SK-N-MC (cell line): ENCODE data around the gene SEMA5A.

Source experiments
- DNase-seq: peaks from one replicate; pipeline ENCODE4 v3.0.0-alpha.2; 2011; ENCODE audit warnings: low read depth, low spot score
- H3K27ac ChIP-seq: fragments of 200-600 bp; sonication (generic); 2 replicates; pipeline ENCODE4 v1.5.1; 2016; ENCODE audit warnings: mixed run types
- H3K36me3 ChIP-seq: fragments of 200-600 bp; sonication (generic); 2 replicates; pipeline ENCODE4 v1.6.1; 2017; ENCODE audit warnings: antibody characterized with exemption, low read length, mixed read lengths; ENCODE audit not compliant: insufficient read depth
- H3K4me3 ChIP-seq: fragments of 200-600 bp; sonication (generic); 2 replicates; pipeline ENCODE4 v1.5.1; 2016
- H3K9ac ChIP-seq: fragments of 200-600 bp; sonication (generic); 2 replicates; pipeline ENCODE4 v1.8.0; 2017; ENCODE audit warnings: mixed run types, mixed read lengths; ENCODE audit not compliant: insufficient read length
- H3K9me3 ChIP-seq: fragments of 200-600 bp; sonication (generic); 2 replicates; pipeline ENCODE4 v1.6.1; 2017; ENCODE audit warnings: low read depth, mild to moderate bottlenecking, antibody characterized with exemption, low read length, moderate library complexity, mixed read lengths
- EZH2 ChIP-seq: fragments of 200-600 bp; sonication (generic); IDR thresholded peaks from one replicate; pipeline ENCODE4 v1.6.1; 2017; ENCODE audit warnings: antibody characterized with exemption
- FOXP2 ChIP-seq: optimal IDR thresholded peaks from 2 replicates; pipeline ENCODE3; 2011; ENCODE audit warnings: mild to moderate bottlenecking, moderate library complexity; ENCODE audit not compliant: insufficient read depth; ENCODE audit errors: extremely low read length, control extremely low read depth
- POLR2AphosphoS5 ChIP-seq: IDR thresholded peaks from 2 replicates; pipeline ENCODE4 v1.6.1; 2012; ENCODE audit warnings: mild to moderate bottlenecking, low read depth, low read length, borderline replicate concordance

The SEMA5A gene

DNA sequence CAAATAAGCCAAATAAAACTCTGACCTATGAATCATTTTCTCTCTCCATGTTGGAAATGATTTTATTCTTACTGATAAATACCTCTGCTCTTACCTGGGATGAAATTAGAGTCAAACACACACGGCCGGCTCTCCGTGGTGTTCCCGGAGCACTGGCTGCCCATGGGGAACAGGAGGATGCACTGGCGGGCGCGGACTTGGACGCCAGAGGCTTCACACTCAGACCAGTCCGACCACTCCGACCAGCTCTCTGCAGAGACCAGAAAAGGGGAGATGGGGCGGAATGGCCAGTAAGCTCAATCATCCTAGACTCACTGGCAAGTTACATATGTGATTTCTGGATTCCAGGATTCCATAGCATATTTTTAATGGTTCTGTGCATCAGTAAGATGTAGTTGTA lies 494.1 kb downstream of the SEMA5A start:
- DNase-seq: no peak
- Histone ChIP-seq H3K9ac (no peak overlapping the region), H3K9me3 (no peaks in the 10 kb centered on the region), H3K27ac (no peak overlapping the region), H3K36me3 (no peaks in the 10 kb centered on the region), H3K4me3 (no peak overlapping the region)
- no peak for TF ChIP-seq FOXP2
- TF ChIP-seq POLR2AphosphoS5: no peak
- no peak for TF ChIP-seq EZH2

DNA sequence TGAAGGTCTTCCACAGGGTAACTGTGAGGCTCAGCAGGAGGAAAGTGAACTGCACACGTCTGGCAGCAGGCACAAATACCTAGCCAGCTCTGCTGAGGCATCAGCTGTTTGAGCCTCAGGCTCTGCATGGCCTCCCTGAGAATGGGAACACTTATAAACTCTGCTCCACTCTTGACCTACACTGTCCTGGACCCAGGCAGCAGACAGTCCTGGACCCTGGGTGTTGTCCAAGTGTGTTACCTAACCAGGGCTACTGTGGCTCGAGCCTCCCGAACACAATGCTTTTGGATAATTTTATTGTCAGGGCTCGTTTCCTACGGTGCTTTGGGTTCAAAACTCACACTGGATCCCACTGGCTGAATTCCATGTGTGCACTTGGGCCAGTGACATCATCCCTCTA lies 497.9 kb downstream of the SEMA5A start:
- H3K27ac ChIP-seq: no peak overlapping the region
- no peak for TF ChIP-seq EZH2
- TF ChIP-seq POLR2AphosphoS5: no peak
- TF ChIP-seq FOXP2: no peak
- no peaks in the 10 kb centered on the region for H3K9me3 ChIP-seq
- no peaks in the 10 kb centered on the region for H3K36me3 ChIP-seq
- no peak overlapping the region for H3K9ac ChIP-seq
- no peak overlapping the region for H3K4me3 ChIP-seq
- no peak for DNase-seq

DNA sequence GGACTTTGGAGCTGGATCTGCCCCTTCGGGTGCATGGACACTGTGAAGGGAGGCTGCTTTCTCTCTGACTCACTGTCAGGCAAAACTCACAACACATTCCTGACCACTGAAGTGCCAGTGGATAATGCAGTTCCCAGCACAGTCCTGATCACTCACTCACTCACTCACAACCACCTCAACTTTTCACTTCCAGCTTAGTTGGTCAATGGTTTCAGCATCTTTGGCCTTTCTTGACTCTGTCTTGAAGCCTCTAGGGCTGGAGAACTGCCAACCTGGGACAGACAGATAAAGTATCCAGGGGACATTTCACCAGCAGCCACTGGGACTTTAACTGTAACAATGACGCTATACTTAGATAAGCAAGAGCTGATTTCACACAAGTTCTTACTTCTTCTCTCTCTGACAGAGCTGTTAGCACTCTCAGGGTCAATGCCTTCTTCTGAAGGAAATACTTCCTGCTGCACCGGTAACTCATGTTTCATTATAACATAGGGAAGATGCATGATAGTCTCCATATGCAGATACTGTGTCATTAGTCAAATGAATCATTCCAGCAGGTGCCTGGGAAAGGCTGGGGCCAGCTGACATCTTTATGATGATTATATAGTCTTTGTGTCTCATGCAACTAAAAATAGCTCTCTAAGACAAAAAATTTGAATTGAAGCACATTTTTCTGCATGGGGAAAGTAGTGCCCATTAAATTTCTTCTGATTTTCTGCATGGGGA lies 499.0 kb downstream of the SEMA5A start:
- no peak for TF ChIP-seq EZH2
- no peak for TF ChIP-seq POLR2AphosphoS5
- no peak for TF ChIP-seq FOXP2
- H3K27ac ChIP-seq: no peak overlapping the region
- H3K9ac ChIP-seq: no peak overlapping the region
- no peak for DNase-seq
- no peaks in the 10 kb centered on the region for H3K9me3 ChIP-seq
- no peaks in the 10 kb centered on the region for H3K36me3 ChIP-seq
- no peak overlapping the region for H3K4me3 ChIP-seq

DNA sequence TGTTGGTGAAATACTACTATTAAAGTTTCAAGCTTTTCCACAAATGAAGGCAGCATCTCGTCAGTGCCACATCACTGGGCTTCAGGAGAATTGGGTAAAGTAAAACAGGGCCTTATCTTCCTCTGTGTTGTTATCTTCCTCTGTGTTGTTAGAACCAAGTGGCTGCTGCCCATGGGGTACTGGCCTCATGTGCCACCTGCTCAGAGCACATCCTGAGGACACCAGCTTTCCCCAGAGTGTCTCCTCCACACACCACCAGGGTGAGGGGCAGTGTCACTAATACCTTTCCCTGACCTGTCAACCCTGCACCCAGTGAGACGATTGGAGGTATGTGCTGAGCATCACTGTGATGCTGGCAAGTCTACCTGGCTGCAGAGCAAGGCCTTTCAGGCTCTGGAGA lies 499.9 kb downstream of the SEMA5A start:
- no peak for DNase-seq
- no peaks in the 10 kb centered on the region for H3K9me3 ChIP-seq
- no peak overlapping the region for H3K9ac ChIP-seq
- H3K27ac ChIP-seq: no peak overlapping the region
- no peak overlapping the region for H3K4me3 ChIP-seq
- H3K36me3 ChIP-seq: no peaks in the 10 kb centered on the region
- TF ChIP-seq POLR2AphosphoS5 (no peak), FOXP2 (no peak), EZH2 (no peak)

DNA sequence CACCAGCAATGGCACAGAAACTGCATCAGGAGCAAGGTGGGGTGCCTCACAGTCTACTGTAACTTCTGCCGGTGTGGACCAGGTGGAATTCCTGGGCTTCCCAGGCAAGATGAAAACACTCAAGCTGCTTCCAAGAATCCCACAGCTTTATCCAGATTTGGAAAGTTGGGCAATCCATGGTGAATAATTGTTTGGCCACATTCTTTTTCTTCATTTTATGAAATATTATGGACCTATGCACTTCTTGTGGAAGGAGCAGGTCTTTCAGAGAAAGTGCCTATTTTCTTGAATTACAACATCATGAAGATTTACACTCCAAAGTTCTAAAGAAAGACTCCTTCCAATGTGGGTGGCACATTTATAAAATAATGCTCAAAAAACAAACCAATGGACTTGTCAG lies 503.6 kb downstream of the SEMA5A start:
- no peak overlapping the region for H3K4me3 ChIP-seq

DNA sequence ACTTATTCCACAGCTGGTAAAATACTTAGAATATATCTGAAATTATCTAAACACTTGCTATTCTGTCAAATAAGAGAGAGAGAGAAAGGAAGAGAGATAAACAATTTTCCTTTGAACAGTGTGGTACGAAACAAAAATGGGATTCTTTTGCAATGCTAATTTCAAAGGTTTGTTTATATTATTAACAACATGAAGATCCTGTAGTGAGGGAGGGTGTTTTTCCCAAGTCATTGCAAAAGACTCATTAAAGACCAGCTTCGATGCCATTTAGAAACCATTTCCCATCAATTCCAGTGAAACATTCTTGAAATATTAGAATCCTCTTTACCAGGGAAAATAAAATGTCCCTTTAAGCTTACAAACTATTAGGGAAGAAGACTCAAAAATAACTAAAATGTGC lies 505.4 kb downstream of the SEMA5A start:
- Histone ChIP-seq H3K27ac (no peak overlapping the region), H3K4me3 (no peak overlapping the region), H3K9ac (no peak overlapping the region), H3K36me3 (no peaks in the 10 kb centered on the region), H3K9me3 (no peaks in the 10 kb centered on the region)
- DNase-seq: no peak
- no peak for TF ChIP-seq EZH2
- no peak for TF ChIP-seq FOXP2
- no peak for TF ChIP-seq POLR2AphosphoS5

More for the DNA sequence above, 503.6 kb downstream of the SEMA5A start:
- TF ChIP-seq FOXP2: no peak
- no peak for TF ChIP-seq POLR2AphosphoS5
- no peak for TF ChIP-seq EZH2
- Histone ChIP-seq H3K27ac (no peak overlapping the region), H3K9ac (no peak overlapping the region), H3K36me3 (no peaks in the 10 kb centered on the region), H3K9me3 (no peaks in the 10 kb centered on the region)
- DNase-seq: no peak

DNA sequence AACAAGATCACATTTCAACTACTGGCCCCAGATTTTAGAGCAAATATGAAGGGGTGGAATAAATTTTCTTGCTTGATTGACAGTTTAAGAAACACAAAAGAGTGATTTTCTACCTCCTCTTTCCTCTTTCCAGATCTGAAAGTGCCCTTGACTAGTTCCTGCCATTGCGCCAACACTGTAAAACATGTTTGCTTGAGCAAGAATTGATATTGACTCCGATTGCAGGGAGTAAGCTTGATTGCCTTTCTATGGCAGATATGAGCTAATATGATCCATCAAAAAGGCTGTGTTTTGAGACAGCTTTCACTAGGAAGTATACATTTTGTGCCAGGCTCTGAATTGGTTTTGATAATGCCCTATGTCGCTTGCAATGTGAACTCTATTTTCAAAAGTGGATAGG lies 508.8 kb downstream of the SEMA5A start:
- Histone ChIP-seq H3K9me3 (no peaks in the 10 kb centered on the region), H3K9ac (no peak overlapping the region), H3K36me3 (no peaks in the 10 kb centered on the region), H3K4me3 (no peak overlapping the region), H3K27ac (no peak overlapping the region)
- no peak for TF ChIP-seq FOXP2
- TF ChIP-seq POLR2AphosphoS5: no peak
- no peak for TF ChIP-seq EZH2
- DNase-seq: no peak

DNA sequence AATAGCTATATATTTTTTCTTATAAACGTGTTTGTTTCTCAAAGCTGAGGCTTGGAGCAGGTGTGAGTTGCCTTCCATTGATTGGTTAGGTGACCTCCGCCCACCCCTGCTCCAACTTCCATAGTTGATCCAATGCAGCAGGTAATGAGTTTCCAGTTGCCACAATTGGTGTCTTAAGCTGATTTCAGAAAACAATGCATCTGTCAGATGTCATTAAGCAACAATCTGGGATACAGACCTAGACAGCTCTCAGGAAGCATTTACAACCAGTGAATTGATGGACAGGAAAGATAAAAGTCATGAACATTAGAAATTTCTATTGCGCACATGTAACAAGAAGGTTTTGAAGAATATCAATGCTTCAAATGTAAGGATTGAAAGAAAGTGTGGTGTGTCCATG lies 510.5 kb downstream of the SEMA5A start:
- H3K9me3 ChIP-seq: no peaks in the 10 kb centered on the region
- H3K4me3 ChIP-seq: no peak overlapping the region
- H3K36me3 ChIP-seq: no peaks in the 10 kb centered on the region
- no peak for DNase-seq
- H3K27ac ChIP-seq: no peak overlapping the region
- H3K9ac ChIP-seq: no peak overlapping the region
- no peak for TF ChIP-seq EZH2

DNA sequence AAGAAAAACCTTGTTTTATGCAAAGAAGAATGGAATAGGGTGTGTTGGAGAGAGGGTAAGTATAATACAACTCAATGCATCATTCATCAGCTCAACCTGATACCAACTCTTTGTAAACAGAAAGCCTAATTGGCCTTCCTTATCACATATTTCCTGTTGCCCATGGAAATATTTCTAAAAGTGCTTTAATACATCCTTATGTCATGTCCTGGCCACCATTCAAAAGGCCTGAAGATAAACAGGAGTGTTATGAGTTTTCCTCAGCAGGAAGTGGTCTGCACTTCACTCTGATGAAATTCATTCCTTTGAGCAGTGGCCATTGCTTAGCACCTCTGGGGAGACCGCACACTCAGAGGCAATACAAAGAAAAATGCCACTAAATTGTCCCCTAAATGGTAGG lies 511.2 kb downstream of the SEMA5A start:
- no peak overlapping the region for H3K9ac ChIP-seq
- no peak for DNase-seq
- no peaks in the 10 kb centered on the region for H3K9me3 ChIP-seq
- no peaks in the 10 kb centered on the region for H3K36me3 ChIP-seq
- H3K4me3 ChIP-seq: no peak overlapping the region
- no peak for TF ChIP-seq FOXP2
- no peak for TF ChIP-seq POLR2AphosphoS5
- no peak for TF ChIP-seq EZH2
- H3K27ac ChIP-seq: no peak overlapping the region

DNA sequence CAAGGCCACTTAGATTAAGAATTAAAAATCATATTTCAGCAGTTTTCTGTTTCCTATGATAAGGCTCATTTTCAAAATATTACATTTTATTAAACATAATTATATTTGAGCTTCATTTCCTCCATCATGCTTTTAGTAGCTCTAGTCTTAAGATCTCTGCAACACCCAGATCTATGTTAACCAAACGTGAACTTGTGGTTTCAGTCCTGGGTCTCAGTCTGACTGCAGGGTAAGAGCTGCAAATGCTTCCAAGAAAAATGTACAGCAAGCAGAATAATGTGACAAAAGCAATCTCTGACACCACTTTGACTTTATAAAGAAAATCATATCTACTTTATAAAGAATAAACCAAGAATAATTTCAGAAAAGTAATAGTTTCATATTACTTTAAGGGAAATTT lies 512.4 kb downstream of the SEMA5A start:
- Histone ChIP-seq H3K9me3 (no peaks in the 10 kb centered on the region), H3K27ac (no peak overlapping the region), H3K36me3 (no peaks in the 10 kb centered on the region), H3K4me3 (no peak overlapping the region), H3K9ac (no peak overlapping the region)
- no peak for TF ChIP-seq FOXP2
- no peak for TF ChIP-seq EZH2
- no peak for TF ChIP-seq POLR2AphosphoS5
- no peak for DNase-seq
